GM21619 (cell line): ENCODE results near the gene KSR2.
A peak's percentile ranks its signal among the peaks of the same experiment; 100 is the strongest.
"Not testable (repeated sequence)": the region's sequence is repeated elsewhere in the genome, so short reads cannot be mapped to it uniquely, and the experiment has no call there.

Source experiments
- ATAC-seq: cut with Tn5 transposase; IDR thresholded peaks from one replicate; pipeline ENCODE4 v1.9.1; 2021; ENCODE audit not compliant: unreplicated experiment

KSR2 gene

DNA sequence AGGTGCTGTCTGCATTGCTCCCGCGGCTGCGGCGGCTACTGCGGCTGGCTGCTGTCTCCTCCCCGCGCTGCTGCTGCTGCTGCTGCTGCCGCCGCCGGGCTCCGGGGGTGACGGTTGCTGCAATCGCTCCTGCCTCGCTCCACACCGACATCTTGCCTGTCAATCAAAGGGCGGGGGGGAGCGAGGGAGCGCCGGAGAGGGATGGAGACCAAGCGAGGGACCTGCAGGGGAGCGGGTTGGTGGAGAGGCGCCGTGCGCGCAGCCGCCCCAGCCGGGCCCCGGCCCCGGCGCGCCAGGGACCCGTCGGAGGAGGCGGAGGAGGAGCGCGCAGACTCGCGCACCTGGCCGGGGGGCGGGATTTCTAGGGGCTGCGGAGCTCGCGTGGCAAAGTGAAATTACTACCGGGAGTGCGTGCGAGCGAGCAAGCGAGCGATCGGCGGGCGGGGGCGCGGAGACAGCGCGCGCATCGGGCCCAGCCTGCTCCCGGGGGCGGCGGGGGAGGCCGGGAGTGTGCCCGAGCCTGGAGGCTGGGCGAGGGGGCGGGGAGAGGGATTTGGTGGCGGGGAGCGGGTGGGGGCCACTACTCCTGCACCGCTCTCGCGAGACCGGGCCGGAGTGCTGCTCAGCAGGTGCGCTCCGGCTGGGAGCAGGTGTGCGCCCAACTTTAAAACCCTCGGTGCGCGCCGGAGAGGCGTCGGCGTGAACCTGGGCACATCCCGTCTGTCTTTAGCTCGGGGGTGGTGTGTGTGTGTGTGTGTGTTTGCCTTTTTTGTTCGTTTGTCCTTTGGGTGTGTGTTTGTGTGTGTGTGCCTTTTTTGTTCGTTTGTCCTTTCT is at the start of gene KSR2:
Gene KSR2 (minus strand): TSS at position 165 of the 834 bp plus-strand sequence. CDS start 735 bp downstream, outside the sequence.
- ATAC-seq: peak; percentile 69

DNA sequence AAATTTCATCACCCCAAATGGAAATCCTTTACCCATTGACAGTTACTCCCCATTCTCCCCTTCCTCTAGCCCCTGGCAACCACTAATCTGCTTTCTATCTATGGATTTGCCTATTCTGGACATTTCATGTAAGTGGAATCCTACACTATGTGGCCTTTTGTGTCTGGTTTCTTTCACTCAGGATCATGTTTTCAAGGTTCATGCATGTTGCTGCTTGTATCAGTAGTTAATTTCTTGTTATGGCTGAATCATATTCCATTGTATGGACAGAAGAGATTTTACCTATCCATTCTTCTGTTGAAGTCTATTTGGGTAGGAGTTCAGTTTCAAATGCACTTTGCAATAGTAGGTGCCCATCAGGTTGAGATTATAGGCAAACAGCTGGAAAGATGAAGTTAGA is 49.1 kb upstream of the KSR2 start:
- ATAC-seq: no peak

- ATAC-seq: peak; percentile 97
Observed at GRCh38 chr12:118016424-118017264, 47.9 kb upstream of the KSR2 start, which contains the start of gene RFC5. Gene RFC5, plus strand, starts transcription at chr12:118016703. Its CDS starts 125 bp downstream, at chr12:118016828.

DNA sequence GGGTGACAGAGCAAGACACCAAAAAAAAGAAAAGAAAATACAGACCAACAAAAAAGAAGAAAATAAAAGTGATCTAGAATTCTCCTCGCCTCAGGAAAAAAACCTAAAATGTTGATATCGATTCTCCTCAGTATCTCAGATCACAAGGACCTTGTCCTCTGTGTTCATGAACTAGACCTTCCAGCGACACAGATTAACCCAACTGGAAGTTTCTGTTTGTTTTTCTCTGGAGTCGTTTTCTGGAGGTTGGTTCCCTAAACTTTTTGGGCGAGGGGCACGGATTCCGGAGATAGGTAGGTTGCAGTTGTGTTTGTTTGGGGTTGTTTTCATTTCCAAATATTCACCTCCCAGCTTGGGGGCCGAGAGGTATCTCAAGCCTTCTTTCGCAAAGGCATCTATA is 47.2 kb upstream of the KSR2 start:
- peak; percentile 3 for ATAC-seq

GRCh38 chr12:118015306-118015705 is 46.5 kb upstream of the KSR2 start:
- ATAC-seq: no peak

DNA sequence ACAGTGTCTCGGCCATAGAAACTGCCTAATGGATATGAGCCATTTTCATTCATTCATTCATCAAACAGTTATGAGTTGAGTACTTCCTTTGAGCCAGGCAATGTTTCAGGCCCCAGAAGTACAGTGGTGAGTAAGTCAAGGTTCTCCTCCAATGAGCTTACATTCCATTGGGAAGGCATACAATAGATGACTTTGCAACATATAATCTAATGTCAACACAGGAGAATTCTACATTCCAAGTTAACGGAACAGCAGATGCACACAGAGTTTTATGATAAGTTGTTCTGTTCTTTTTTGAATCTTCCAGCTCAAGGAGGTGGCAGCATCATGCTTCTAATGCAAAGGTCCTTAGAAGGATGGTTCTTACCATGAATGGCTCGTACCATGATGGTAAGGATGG is 44.5 kb upstream of the KSR2 start:
- ATAC-seq: no peak

DNA sequence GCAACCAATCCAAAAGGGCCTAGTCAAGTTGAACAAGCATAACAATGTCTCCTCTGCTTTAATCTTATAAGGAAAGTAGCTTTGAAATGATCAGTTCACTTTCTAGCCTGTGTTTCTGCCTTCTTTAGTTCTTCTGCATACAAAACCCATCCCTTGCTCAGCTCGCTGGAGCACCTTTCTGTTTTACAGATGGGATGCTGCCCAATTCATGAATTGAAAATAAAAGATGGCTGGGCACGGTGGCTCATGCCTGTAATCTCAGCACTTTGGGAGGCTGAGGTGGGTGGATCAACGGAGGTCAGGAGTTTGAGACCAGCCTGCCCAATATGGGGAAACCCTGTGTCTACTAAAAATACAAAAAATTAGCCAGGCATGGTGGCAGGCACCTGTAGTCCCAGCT is 43.2 kb upstream of the KSR2 start:
- ATAC-seq: no peak

DNA sequence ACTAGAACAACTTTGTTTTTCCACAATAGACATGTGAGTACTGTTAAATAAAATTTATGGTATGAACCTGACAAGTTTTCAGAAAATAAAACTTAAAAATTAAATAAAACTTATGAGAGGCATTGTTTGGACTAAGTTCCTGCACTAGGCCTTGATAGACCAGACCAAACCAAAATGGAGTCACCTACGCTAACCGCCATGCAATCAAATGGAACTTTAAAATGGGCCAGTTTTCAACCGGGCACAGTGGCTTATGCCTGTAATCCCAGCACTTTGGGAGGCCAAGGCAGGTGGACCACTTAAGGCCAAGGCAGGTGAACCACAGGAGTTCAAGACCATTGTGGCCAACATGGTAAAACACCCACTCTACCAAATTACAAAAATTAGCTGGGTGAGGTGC is 42.6 kb upstream of the KSR2 start:
- ATAC-seq: no peak

DNA sequence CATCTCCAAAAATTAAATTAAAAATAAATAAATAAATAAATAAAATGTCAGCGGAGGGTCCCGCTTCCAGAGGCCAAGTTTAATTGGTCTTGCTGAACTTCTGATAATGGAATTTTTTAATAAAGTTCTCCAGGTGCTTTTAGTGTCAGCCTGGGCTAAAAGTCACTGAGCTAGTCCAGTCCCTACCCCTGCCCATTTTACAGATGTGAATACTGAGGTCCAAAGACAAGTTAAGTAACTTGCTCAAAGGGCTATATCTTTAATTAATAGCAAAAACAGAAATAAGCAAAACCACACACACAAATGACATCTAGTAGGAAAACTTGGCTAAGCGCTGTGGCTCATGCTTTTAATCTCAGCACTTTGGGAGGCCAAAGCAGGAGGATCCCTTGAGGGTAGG is 42.1 kb upstream of the KSR2 start:
- no peak for ATAC-seq

GRCh38 chr12:117999806-118000205 is 31.0 kb upstream of the KSR2 start:
- ATAC-seq: not testable (repeated sequence)

GRCh38 chr12:117998719-117999118 is 29.9 kb upstream of the KSR2 start:
- no peak for ATAC-seq

- ATAC-seq: no peak
Observed at GRCh38 chr12:117994551-117995438, 26.0 kb upstream of the KSR2 start.

DNA sequence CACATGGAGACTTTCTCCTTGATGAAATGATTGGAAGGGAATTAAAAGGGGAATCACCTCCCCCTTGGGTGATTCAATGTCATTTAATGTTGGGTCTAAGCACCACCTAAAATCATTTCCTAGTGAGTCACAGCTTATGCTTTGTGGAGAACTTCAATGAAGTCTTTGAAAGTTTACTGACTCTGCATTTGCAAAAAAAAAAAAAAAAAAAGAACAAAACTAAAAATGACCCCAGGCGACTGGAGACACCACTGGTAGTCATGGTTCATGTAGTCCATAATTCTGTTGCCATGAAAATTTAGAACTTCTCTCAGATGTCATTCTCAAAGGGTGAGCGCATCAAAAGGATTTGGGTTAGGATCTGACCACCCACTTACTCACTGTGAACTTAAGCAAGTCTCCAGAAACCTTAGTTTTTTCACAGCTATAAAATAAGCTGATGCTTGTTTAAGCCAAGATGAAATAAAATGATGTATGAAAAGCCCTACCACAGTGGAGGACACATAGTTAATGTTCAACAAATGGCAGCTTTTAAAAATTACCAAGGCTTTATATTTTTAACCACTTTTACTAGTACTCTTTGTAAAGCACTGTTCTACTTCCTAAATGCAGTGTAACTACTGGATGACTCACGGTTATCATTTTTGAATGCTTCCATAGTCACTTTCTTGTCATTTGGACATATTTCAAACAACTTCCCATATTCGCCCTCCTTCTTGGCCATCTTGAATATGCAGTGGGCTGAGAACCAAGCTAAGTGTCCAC is 18.1 kb upstream of the KSR2 start:
- ATAC-seq: no peak

- ATAC-seq: no peak
Observed at GRCh38 chr12:117985182-117985581, 16.4 kb upstream of the KSR2 start.

DNA sequence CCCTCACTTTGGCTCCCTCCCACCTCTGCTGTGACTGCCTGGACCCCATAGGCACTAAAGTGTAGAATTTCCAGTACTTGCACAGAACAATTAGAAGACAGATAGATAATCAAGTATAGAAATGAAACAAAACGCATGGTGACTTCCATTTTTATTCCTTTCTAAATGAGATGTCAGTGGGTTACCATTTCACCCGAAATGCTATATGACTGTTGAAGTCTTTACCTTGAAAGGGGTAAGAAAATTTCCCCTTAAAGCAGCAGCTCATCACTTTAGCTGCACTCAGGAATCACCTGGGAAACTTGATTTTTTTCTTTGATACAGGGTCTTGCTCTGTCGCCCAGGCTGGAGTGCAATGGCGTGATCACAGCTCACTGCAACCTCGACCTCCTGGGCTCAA is 12.5 kb upstream of the KSR2 start:
- ATAC-seq: no peak

DNA sequence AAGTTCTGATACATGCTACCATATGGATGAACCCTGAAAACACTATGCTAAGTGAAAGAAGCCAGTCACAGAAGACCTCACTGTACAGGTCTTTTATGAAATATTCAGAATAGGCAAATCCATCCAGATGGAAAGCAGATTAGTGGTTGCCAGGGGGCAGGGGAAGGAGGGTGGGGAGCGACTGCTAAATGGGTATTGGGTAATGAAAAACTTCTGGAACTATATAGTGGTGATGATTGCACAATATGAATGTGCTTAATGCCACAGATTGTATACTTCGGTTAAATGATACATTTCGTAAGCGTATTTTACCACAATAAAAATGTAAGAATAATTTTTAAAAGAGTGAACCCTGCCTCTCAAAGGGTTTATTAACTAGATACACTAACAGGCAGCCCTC is 11.8 kb upstream of the KSR2 start:
- ATAC-seq: no peak

DNA sequence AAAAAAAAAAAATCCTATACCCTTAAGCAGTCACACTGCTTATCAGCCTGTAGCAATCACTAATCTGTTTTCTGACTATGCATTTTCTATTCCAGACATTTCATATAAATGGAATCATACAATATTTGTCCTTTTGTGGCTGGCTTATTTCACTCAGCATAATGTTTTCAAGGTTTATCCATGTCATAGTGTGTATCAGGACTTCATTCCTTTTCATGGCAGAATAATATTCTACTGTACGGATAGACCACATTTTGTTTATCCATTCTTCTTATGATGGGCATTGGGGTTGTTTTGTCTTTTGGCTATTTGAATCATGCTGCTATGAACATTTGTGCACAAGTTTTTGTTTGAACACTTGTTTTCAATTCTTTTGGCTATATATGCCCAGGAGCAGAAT is 8.6 kb upstream of the KSR2 start:
- ATAC-seq: no peak

DNA sequence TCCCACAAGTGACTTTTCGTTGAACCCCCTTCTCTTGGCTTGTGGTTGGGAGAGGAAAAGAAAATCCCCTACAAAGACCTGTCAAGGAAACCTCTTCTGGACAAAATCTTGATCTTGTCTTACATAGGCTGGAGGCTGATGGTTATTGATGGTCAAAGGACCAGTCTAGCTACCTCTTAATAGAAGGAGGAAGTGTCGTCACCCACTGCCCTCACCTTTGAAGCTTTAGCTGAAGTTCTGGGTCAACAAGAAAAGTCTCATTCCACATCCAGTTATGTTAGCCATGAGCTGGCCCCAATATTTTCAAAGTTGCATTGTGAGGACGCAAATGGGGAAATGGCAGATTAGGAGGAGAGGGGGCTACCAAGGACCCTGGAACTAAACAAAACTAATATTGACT is 6.2 kb upstream of the KSR2 start:
- no peak for ATAC-seq

GRCh38 chr12:117972301-117972700 is 3.5 kb upstream of the KSR2 start:
- ATAC-seq: no peak

DNA sequence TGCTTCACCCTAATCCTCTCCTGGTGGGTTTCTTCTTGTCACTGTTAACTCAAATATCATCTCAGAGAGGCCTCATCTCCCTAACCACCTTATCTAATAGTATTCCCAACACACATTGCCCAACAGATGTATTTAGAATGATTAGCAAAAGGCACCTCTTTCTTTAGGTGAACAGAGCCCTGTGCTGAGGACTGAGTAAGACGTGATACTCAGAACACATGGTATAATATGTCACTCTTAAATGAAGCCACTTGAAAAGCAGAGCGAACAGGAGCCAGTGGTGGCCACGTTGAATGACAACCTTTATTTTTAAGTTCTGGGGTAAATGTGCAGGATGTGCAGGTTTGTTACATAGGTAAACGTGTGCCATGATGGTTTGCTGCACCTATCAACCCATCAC is 1.5 kb upstream of the KSR2 start:
- ATAC-seq: no peak
